ENCODE data around the gene TNS2.

The TNS2 gene

DNA sequence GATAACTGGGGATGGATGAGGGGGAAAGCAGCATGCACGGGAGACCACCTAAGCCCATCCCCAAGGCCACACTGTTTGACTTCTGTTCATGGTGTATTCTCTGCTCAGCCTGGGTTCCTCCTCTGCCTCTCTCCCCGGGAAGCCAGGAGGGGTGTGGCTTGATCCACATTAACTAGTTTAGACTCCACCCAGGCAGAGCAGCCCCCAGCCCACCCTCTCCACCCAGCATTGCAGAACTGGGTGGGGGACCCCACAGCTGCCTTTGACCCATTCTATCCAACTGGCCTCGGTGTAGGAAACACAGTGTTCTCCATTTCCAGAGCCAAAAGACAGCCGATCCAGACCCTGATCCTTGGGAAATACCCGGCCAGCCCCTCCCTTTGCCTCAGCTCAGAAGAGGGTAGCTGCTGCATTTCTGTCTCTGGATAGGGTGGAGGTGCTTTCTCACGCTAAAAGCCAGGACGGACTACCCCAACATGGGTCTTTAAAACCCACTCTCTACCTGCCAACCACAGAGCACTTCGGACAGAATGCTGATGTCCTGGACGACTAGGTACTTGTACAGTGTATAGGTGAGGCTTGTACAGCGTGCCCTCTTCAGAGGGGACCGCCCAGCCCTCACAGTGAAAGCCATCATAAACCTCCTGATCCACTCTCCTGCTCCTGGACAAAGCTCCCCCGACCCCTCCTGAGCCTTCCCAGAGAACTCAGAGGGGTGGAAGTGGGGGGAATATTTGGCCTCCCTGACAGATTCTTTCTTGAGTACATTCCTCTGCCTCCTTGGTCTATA lies 20.0 kb downstream of the TNS2 start:
- TF ChIP-seq CTCF (IDR thresholded peaks at IDR 0.05): no peak
- H3K4me3 Mint-ChIP-seq: no peak overlapping the region
- H3K9me3 Mint-ChIP-seq: no peaks in the 10 kb centered on the region
- no peak for DNase-seq
- no peak overlapping the region for H3K27ac Mint-ChIP-seq
- peaks cover 9% of the 10 kb centered on the region for H3K36me3 Mint-ChIP-seq (ENCODE audit: low read depth)
- peaks cover 3% of the 10 kb centered on the region for H3K27me3 Mint-ChIP-seq (ENCODE audit: low read depth, poor library complexity)
- H3K4me1 Mint-ChIP-seq: peaks cover 77% of the 10 kb centered on the region

DNA sequence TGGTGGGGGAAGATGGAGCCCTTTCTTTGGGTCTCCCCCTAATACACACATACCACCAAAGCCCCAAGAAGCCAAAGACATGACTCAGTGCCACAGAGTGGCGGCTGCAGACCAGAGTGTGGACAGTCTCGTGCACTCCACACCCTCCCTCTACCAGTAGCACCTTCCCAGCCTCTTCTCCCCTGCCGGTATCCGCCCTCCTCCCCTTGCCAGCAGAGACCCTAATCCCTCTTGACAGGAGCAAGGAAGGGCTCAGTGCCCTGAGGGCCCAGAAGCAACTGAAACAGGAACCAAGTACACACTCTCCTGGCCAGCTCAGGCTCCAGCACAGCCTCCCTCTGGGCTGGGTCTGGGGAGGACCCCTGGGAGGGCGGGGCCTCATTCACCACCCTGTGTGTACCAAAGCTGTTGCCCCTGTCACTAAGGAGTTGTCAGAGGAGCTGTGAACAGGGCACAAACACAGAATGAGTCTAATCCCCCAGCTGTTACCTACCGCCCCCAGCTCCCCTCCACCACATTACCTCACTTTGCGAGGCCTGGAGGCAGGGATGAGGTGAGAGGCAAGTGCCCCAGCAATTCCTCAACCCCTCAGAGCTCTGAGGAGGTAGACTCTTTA lies 21.1 kb downstream of the TNS2 start:
- no peaks in the 10 kb centered on the region for H3K9me3 Mint-ChIP-seq
- H3K27ac Mint-ChIP-seq: peak overlapping the region; percentile 26
- DNase-seq: no peak
- TF ChIP-seq CTCF (IDR thresholded peaks at IDR 0.05): no peak
- H3K27me3 Mint-ChIP-seq (ENCODE audit: low read depth, poor library complexity): peaks cover 3% of the 10 kb centered on the region
- no peak overlapping the region for H3K4me3 Mint-ChIP-seq
- peaks cover 74% of the 10 kb centered on the region for H3K4me1 Mint-ChIP-seq
- peaks cover 19% of the 10 kb centered on the region for H3K36me3 Mint-ChIP-seq (ENCODE audit: low read depth)

DNA sequence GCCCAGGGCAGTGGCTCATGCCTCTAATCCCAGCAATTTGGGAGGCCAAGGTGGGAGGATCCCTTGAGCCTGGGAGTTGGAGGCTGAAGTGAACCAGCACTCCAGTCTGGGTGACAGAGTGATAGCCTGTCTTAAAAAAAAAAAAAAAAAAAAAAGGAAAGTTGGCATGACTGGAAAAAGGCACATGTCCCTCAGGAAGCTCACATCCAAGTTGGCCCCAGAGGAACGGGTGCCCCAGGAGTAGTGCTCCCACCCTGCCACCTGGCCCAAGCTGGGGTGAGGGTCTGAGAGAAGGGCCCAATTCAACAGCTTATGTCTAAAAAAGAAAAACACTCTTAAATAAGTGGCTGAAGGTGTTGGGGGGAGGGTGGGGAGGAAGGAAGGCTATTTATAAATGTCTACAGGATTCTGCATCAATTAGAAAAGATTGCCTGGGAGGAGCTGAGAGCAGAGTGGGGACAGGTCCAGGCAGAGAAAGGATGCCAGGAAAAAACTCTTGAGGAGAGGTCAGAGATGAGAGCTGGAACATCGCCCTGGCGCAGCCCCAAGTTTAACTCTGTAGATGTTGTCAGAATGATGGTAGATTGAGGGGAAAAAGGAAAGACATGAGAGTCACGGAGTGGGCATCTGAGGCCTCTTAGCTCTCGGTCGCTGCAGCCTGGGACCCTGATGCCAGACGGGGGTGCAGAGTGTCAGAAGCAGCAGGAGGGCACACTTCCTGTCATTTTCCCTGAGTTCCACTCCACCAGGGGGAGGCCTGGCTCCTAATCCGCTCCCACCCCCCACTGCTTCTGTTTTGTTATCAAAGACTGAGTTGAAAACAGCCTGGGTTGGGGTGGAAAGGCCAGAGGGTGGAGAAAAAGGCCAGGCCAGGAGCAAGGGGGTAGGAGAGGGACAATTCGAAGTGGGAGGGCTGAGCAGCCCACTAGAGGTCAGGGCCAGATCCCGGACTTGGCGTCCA lies 22.0 kb downstream of the TNS2 start:
- H3K27me3 Mint-ChIP-seq (ENCODE audit: low read depth, poor library complexity): peaks cover 7% of the 10 kb centered on the region
- H3K36me3 Mint-ChIP-seq (ENCODE audit: low read depth): peaks cover 25% of the 10 kb centered on the region
- no peak for DNase-seq
- H3K4me3 Mint-ChIP-seq: peak overlapping the region; percentile 8
- peaks cover 66% of the 10 kb centered on the region for H3K4me1 Mint-ChIP-seq
- H3K27ac Mint-ChIP-seq: peak overlapping the region; percentile 94
- TF ChIP-seq CTCF (IDR thresholded peaks at IDR 0.05): no peak
- no peaks in the 10 kb centered on the region for H3K9me3 Mint-ChIP-seq

- Mint-ChIP-seq H3K4me1 (peaks cover 62% of the 10 kb centered on the region), H3K9me3 (no peaks in the 10 kb centered on the region), H3K36me3 (ENCODE audit: low read depth) (peaks cover 27% of the 10 kb centered on the region), H3K27me3 (ENCODE audit: low read depth, poor library complexity) (peaks cover 11% of the 10 kb centered on the region), H3K27ac (no peak overlapping the region), H3K4me3 (no peak overlapping the region)
- DNase-seq: no peak
- TF ChIP-seq CTCF (IDR thresholded peaks at IDR 0.05): no peak
Measured at GRCh38 chr12:53073881-53074280, 24.0 kb downstream of the TNS2 start.

DNA sequence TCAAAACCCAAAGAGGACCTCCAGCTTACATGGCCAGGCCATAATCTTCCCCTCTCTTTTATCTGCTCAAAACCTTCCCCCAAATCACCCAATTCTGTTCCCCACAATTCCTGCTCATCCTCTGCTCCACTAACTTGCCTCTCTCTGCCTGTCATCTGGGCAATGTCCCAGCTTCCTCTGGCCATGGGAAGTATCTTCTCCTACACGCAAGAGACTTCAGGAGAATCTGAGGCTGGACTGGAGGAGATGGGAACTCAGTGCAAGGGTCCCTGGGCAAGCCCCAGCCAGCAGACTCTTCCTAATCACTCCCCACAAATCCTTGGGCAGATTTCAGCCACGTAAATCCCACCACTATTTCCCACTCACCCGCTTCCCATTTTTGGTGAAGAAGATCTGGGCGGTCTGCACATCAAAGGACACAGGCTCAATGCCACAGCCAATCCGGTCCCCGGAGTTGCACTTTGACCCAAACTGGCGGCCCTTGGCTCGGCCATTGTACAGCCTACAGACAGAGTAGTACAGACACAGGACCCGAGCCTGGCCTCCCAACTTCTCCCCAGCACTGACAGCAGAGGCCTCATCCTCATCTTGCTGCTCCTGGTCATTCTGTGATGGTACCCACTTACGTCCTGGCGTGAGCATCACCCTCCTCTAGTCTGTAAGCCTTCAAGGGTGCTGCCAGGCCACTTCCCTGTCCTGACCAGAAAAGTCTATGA lies 24.6 kb downstream of the TNS2 start:
- H3K4me3 Mint-ChIP-seq: no peak overlapping the region
- no peaks in the 10 kb centered on the region for H3K9me3 Mint-ChIP-seq
- peaks cover 27% of the 10 kb centered on the region for H3K36me3 Mint-ChIP-seq (ENCODE audit: low read depth)
- TF ChIP-seq CTCF (IDR thresholded peaks at IDR 0.05): no peak
- no peak for DNase-seq
- no peak overlapping the region for H3K27ac Mint-ChIP-seq
- H3K4me1 Mint-ChIP-seq: peaks cover 59% of the 10 kb centered on the region
- H3K27me3 Mint-ChIP-seq (ENCODE audit: low read depth, poor library complexity): peaks cover 10% of the 10 kb centered on the region

Measured in nephron progenitor cell (in vitro differentiated cells).